SK-MEL-5 (cell line): ENCODE data around the gene ARHGEF17. TPM values are rescaled to one million over a fixed set of nuclear protein-coding genes. Genes with fewer than 3 reads are reported as not detected.

Source experiments
- DNase-seq: peaks from one replicate; pipeline ENCODE4 v3.0.0-alpha.2; 2016; ENCODE audit warnings: low read depth, low spot score
- in situ Hi-C: cut with HindIII; loops from 2 replicates; pipeline ENCODE4 v1.10.0; 2016; ENCODE audit warnings: low sequenced_read_pairs, high pct_unique_total_duplicates, low pct_unique_long_range_greater_than_20kb
- polyA plus RNA-seq, 2 experiments: library from polyadenylated mRNA; depleted of rRNA; stranded (reverse); fragments of >200 nt; gene quantifications; 2 replicates each; pipeline ENCODE4 v1.2.3, GENCODE V29; 2015
- total RNA-seq: library from RNA; depleted of rRNA; stranded (reverse); fragments of >200 nt; shearing (Covaris generic); gene quantifications from 2 replicates; pipeline ENCODE4 v1.2.3, GENCODE V29; 2014; rRNA removed

Gene ARHGEF17, protein sequence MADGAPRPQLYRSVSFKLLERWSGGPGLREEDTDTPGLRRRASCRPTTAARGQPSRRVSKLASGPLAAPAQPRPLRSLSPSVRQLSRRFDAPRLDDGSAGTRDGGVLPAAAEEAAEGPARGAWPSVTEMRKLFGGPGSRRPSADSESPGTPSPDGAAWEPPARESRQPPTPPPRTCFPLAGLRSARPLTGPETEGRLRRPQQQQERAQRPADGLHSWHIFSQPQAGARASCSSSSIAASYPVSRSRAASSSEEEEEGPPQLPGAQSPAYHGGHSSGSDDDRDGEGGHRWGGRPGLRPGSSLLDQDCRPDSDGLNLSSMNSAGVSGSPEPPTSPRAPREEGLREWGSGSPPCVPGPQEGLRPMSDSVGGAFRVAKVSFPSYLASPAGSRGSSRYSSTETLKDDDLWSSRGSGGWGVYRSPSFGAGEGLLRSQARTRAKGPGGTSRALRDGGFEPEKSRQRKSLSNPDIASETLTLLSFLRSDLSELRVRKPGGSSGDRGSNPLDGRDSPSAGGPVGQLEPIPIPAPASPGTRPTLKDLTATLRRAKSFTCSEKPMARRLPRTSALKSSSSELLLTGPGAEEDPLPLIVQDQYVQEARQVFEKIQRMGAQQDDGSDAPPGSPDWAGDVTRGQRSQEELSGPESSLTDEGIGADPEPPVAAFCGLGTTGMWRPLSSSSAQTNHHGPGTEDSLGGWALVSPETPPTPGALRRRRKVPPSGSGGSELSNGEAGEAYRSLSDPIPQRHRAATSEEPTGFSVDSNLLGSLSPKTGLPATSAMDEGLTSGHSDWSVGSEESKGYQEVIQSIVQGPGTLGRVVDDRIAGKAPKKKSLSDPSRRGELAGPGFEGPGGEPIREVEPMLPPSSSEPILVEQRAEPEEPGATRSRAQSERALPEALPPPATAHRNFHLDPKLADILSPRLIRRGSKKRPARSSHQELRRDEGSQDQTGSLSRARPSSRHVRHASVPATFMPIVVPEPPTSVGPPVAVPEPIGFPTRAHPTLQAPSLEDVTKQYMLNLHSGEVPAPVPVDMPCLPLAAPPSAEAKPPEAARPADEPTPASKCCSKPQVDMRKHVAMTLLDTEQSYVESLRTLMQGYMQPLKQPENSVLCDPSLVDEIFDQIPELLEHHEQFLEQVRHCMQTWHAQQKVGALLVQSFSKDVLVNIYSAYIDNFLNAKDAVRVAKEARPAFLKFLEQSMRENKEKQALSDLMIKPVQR (N-terminal part only)
- total RNA-seq: 1.1 and 1.5 TPM in 2 replicates
- 5.2 and 7.0 TPM in 2 replicates for polyA plus RNA-seq (2015; cell fraction: cytosol; rRNA removed)
- 19.2 and 24.5 TPM in 2 replicates for polyA plus RNA-seq (2015; cell fraction: nucleus; rRNA removed)

DNA sequence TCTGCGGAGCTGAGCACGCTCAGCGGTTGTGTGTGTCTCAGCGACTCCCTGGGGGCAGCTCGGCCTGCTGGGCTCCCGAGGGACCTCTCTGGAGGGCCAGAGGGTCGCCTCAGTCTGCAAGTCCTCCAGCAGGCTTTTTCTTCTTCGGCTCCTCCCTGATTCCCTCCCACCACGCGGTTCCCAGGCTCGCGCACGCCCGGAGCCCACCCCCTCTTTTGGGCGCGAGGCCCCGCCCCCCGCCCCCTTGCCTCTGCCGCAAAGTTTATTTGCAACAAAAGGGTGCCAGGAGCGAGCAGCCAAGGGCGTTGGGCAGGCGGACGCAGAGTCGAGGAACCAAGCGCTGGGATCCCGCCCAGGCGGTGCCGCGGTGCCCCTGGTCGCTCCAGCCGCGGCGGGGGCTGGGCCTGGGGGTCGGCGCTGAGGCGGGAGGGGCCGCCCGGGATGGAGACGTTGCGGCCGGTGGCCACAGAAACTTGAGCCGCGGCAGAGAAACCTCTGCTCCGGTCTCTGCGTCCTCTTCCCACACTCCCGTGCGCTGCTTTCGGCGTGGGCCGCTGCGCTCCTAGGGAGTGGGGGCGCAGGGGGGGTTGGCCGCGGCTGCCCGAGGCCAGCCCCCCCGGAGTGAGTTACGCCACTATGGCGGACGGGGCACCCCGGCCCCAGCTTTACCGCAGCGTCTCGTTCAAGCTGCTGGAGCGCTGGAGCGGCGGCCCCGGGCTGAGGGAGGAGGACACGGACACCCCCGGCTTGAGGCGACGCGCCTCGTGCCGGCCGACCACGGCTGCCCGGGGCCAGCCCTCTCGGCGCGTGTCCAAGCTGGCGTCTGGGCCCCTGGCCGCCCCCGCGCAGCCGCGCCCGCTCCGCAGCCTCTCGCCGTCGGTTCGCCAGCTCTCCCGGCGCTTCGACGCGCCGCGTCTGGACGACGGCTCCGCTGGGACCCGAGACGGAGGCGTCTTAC lies at the start of gene ARHGEF17:
ARHGEF17 (plus strand) TSS at position 274 of the 958 bp plus-strand sequence; CDS start at position 637, 363 bp downstream.
- in situ Hi-C loops: no loop called here
- DNase-seq: peak; percentile 73

DNA sequence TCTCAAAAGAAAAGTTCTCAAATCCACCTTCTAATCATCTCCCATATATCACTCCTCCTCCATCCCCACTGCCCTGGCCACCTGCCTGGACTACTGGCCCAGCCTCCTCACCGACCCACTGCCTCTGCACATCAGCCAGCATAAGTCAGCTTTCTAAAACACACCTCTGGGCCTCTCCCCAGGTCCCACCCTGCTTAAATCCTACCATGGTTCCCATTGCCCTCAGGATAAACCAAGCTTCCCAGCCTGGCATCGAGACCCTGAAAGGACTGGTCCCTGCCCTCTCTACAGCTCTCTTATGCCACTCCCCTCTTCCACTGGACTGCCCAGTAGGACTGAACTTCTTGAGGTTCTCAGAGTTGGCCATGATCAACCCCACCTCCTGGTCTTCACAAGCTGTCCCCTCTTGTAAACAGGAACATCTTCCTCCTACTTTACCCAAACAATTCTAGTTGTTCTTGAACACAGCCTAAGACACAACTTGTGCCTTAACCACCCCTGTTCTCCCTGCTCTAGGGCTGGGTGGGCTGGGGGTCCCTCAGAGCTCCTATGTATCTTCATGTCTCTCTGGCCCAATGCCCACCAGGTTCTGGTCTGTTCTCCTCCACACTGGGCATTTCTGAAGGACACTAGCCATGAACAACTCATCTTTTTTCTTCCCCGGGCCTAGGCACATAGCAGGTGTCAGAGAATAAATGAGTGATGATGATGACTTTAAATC lies 48.5 kb upstream of the ARHGEF17 start:
- in situ Hi-C loops: no loop called here
- DNase-seq: no peak

DNA sequence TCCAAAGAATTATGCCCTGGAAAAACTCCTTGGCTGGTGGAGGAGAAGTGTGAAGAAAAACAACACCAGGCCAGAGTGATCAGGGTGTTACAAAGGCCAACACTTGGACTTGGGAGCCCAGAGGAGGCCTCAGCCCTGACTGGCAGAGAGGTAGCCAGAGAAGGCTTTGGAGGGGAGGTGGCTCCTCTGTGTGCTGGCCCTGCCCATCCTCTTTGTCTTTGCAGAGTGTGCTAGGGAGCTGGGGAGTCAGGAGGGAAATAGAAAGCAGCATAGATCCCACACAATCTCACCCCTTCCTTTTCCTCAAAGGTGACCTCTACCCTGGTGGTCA lies 48.0 kb upstream of the ARHGEF17 start:
- in situ Hi-C loops: no loop called here
- DNase-seq: no peak

DNA sequence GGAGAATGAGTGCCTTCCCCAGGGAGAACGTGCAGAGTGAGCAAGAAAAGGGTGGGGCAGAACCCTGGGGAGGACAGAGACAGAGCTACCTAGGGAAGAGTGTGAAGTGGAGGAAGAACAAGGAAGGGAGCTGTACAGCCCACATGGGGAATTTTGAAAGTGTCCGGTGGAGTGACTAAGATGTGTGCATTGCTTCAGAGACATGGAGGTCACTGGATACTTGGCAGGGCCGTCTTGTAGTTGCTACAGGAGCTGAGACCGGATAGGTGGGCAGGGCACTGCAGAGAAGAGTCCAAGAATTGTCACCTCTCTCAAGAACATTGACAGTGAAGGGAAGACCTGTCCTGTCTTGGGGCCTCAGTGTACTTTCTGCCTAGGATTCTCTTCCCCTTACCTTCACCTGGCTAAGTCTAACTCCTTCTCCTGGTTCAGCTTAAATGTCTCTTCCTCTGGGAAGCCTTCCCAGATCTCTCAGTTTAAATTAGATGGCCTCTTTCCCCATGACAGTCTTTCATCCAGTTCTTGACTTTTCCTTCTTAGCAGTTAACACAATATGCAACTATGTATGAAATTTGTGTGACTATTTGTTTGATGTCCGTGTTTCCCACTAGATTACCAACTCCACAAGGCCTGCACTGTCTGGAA lies 45.1 kb upstream of the ARHGEF17 start:
- in situ Hi-C loops: no loop called here
- no peak for DNase-seq

DNA sequence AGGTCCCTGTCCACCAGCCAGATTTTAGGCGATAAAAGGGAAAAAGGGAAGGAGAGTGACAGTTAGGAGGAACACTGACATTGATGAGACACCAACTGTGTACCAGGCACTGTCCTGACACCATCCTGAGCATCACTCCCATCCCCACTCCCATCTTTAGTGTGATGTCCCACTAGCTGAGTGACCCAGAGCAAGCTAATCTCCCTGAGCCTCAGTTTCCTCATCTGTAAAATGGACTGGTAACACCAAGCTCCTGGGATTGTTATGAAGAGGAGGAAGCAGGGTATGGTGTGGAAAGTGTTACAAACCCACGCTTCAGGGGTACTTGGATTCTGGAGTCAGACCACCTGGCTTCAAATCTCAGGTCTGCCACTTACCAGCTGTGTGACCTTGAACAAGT lies 44.4 kb upstream of the ARHGEF17 start:
- DNase-seq: no peak
- in situ Hi-C loops: no loop called here

DNA sequence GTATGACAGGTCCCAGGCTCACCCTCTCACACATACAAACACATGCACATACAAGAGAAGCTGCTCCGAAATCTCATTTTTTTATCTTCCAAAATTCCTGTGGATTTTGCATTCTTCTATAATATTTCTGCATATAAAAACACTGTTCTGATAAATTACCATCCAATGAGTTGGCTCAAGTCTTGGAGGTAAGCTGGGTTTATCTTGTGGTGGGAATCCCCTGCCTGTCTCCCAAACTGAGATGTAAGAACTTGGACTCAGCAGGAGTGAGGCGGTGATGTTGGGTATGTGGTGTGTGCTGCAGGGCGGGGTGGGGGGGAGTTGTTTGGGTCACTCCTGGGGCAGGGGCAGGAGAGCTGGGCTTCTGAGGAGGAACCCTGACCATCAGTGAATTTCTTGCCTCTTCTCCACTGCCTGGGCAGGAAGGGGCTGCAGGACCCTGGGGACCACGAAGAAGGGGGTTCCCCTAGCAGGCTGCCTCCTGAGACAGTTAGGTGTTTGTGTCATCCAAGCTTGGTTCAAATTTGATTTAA lies 42.7 kb upstream of the ARHGEF17 start:
- in situ Hi-C loops: no loop called here
- DNase-seq: no peak

DNA sequence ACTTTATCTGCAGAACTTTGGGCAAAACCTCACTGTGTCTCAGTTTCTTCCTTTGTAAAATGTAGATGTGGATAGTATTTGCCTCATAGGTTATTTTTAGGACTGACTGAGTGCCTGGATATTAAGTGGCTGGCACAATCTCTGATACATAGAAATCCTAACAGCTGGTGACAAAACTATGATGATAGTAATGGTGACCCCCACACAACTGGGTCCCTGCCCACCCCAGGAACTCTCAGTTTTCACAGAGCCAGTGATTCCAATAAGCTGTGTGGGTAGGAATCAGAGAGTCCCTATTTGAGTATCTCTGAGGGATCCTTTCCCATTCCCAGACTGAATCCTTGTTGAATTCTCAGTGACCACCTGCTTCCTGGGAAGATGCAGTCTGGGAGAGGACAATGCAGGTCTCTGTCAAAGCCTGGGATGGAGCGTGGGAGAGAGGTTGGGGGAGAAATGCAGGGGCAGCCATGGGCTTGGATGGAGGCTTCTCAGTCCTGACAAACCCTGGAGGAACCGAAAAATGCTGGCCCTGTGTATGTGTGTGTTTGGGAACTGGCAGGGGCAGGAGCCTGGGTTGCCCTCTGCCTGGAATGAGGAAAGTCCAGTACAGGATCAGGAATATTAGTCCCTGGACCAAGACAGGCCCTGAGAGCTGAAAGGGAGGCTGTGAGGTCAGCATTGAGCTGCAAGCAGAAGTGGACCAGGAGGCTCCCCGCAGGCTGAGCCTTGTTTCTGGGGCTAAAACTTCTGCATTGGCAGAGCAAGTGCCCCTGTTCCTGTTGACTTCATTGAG lies 42.0 kb upstream of the ARHGEF17 start:
- in situ Hi-C loops: no loop called here
- DNase-seq: peak; percentile 52

DNA sequence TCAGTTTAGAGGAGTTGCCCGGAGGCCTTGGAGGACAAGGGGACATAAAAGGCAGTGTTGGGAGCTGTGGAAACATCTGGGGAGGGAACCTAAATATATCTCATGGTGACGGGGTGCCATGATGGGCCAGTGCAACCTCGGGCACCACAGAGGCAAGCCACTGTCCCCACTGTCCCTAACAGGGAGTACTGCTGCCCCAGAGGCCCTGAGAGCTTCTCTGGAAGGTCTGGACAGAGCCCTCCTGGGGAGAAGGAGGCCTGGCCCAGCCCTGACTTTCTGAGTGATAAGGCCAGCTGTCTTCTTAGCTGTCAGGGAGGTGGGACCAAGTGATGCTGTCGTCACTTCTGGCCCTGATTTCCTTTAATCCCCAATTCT lies 41.4 kb upstream of the ARHGEF17 start:
- in situ Hi-C loops: no loop called here
- DNase-seq: no peak

DNA sequence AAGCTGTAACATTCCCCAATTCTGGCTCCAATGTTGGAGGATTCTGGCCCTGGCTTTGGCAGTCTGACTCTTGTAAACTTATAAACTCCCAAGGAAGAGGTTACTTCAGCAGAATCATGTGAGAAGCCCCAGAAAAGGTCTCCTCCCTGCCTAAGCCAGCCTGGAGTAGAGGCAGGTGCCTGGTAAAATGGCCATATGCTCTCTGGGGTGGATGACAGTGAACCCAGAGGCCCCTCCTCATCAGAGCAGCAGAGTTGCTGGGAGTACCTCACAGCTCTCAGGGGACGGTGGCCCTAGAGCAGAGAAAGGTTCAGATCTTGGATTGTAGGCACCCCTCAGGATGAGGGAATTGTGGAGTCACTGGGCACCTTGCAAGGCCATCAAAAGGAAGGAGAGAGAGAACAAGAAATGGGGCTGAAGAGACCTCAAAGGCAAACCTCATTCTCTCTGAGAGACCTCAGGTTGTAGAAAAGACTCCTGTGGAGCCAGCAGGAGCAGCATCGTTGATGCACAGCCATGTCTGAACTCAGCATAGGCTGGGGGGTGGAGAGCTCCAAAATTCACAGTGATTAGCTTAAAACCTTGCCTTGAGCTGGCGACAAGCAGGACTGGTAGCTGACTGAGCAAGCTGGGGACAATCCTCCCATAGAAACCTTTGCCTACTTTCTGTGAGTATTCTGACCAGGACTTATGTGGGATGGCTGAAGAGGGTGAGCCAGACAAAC lies 40.8 kb upstream of the ARHGEF17 start:
- DNase-seq: no peak
- in situ Hi-C loops: no loop called here

DNA sequence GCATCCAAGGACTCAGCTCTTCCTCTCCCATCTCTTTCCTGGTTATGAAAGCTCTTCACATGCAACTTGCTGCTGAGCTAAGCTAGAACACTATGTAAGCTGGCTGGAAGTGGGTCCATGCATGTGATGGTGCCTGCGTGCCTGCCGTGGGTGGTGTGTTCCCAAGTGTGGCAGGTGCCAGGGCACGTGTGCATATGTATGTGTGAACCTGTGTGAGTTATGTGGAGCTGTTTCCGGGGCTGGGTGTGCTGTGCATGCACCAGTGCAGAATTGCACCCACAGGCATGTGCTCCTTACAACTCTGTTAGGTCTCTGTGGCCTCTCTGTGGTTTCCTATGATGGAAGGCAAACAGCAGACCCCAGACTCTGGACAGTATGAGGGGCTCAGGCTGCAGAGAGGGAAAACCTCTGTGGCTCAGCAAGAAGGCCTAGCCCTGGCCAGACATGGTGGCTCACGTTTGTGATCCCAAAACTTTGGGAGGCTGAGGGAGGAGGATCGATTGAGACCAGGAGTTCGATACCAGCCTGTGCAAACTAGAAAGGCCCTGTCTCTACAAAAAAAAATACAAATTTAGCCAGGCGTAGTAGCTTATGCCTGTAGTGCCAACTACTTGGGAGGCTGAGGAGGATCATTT lies 40.1 kb upstream of the ARHGEF17 start:
- in situ Hi-C loops: no loop called here

DNA sequence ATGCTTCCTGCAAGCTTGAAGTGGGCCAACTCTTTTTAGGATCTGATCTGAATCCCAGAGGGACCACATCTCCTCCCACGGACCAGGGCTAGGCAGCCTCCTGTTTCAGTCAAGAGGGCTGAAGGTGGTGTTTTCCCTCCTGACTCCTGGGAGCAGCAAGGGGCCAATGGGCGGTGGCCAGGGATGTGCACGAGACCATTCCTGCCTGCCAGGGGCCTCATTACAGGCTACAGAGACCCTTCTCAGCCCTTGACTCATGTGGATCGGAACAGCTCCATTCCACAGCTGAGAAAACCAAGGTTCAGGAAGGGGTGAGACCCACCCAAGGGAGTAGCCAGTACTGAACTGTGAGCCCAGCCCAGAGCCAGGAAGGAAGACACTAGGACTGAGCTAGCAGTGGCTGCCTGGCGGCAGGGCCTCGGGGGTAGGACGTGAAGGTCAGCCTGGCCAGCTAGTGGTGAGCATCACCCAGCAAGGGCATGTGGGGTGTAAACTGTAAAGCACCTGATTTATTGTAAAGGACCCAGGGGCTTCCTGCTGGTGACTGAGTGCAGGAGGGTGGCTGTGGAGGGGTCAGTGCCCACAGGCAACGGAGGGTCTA lies 39.3 kb upstream of the ARHGEF17 start:
- in situ Hi-C loops: no loop called here
- no peak for DNase-seq

More for the DNA sequence above, 40.1 kb upstream of the ARHGEF17 start:
- no peak for DNase-seq

DNA sequence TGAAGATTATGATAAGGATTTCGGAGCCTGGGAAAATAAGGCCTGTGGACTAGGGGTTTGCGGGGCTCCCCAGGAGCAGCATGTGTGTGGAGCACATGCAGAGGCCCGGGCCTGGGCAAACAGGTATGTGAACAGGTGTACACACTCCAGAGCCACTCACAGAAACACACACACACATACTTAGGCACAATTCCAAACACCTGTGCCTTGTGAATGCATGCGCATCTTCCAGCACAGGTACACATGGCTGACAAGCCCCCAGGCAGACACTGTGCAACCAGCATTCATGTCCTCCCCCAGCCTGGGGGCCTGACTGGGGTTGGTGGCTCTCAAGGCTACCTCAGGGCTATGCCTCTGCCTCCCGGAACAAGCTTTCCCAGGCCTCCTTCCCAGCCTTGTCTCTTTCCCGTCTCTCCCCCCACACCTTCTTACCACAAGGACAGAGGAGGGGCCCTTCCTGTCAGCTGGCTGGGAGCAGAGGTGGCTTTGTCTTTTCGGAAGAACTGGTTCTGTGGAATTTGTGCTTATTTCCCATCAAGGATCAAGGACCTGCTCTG lies 38.5 kb upstream of the ARHGEF17 start:
- in situ Hi-C loops: no loop called here
- DNase-seq: no peak
